GM23338 (cell line): ENCODE measurements around the gene XPC. TPM values are rescaled to one million over a fixed set of nuclear protein-coding genes. Genes with fewer than 3 reads are reported as not detected.

ENCODE experiments used
- ATAC-seq: fragments of 200-7000 bp; cut with Tn5 transposase; 3 replicates; pipeline ENCODE4 v1.9.1; 2020
- DNase-seq: peaks from one replicate; pipeline ENCODE4 v3.0.0-alpha.2; 2015; ENCODE audit warnings: low spot score
- H2AFZ ChIP-seq: fragments of 200-600 bp; sonication (generic); 2 replicates; pipeline ENCODE4 v1.8.0; 2016; ENCODE audit warnings: antibody characterized with exemption, mild to moderate bottlenecking, moderate library complexity
- H3F3A ChIP-seq: fragments of 200-600 bp; sonication (generic); replicated peaks from 2 replicates; pipeline ENCODE4 v1.8.0; 2017; ENCODE audit warnings: antibody characterized with exemption, mixed run types, low read depth
- H3K27ac ChIP-seq: fragments of 200-600 bp; sonication (generic); 2 replicates; pipeline ENCODE4 v1.6.1; 2016; ENCODE audit warnings: low read depth
- H3K27me3 ChIP-seq: fragments of 200-600 bp; sonication (generic); 2 replicates; pipeline ENCODE4 v1.8.0; 2016; ENCODE audit warnings: mild to moderate bottlenecking, mixed run types, moderate library complexity; ENCODE audit not compliant: insufficient read depth
- H3K36me3 ChIP-seq: fragments of 200-600 bp; sonication (generic); 2 replicates; pipeline ENCODE4 v1.8.0; 2016; ENCODE audit warnings: mild to moderate bottlenecking; ENCODE audit not compliant: insufficient read depth
- H3K4me1 ChIP-seq: fragments of 200-600 bp; sonication (generic); 2 replicates; pipeline ENCODE4 v1.8.0; 2016; ENCODE audit warnings: mild to moderate bottlenecking, moderate library complexity; ENCODE audit not compliant: insufficient read depth
- H3K4me2 ChIP-seq: fragments of 200-600 bp; sonication (generic); 2 replicates; pipeline ENCODE4 v1.7.1; 2017; ENCODE audit warnings: mixed run types
- H3K4me3 ChIP-seq: fragments of 200-600 bp; sonication (generic); 2 replicates; pipeline ENCODE4 v1.6.1; 2016; ENCODE audit warnings: mixed run types
- H3K79me2 ChIP-seq: fragments of 200-600 bp; sonication (generic); replicated peaks from 2 replicates; pipeline ENCODE4 v1.8.0; 2017; ENCODE audit warnings: mild to moderate bottlenecking; ENCODE audit not compliant: insufficient read depth
- H3K9me2 ChIP-seq: fragments of 200-600 bp; sonication (generic); 2 replicates; pipeline ENCODE4 v1.8.0; 2017; ENCODE audit not compliant: insufficient read depth
- H4K20me1 ChIP-seq: fragments of 200-600 bp; sonication (generic); replicated peaks from 2 replicates; pipeline ENCODE4 v1.8.0; 2017; ENCODE audit warnings: mild to moderate bottlenecking; ENCODE audit not compliant: insufficient read depth
- H3K27ac Mint-ChIP-seq: 2 replicates; pipeline ENCODE4 v1.8.0; 2020; ENCODE audit warnings: inconsistent platforms, mild to moderate bottlenecking, moderate library complexity, mixed read lengths
- H3K27me3 Mint-ChIP-seq: 3 replicates; pipeline ENCODE4 v1.8.0; 2022; ENCODE audit warnings: low read depth, mild to moderate bottlenecking, moderate library complexity, mixed read lengths, inconsistent platforms; ENCODE audit not compliant: insufficient read depth, poor library complexity
- H3K36me3 Mint-ChIP-seq: 3 replicates; pipeline ENCODE4 v1.8.0; 2021; ENCODE audit warnings: low read depth, mild to moderate bottlenecking, inconsistent platforms, moderate library complexity, mixed read lengths
- H3K4me1 Mint-ChIP-seq: 3 replicates; pipeline ENCODE4 v1.8.0; 2020; ENCODE audit warnings: mild to moderate bottlenecking, inconsistent platforms, mixed read lengths
- H3K4me3 Mint-ChIP-seq: 3 replicates; pipeline ENCODE4 v1.8.0; 2021; ENCODE audit warnings: moderate library complexity, mild to moderate bottlenecking, inconsistent platforms, mixed read lengths
- H3K9me3 Mint-ChIP-seq: 3 replicates; pipeline ENCODE4 v1.8.0; 2020; ENCODE audit warnings: moderate library complexity, mild to moderate bottlenecking, inconsistent platforms, mixed read lengths
- CREB1 ChIP-seq: fragments of 250-450 bp; sonication (Bioruptor Pico); IDR thresholded peaks from 2 replicates; pipeline ENCODE4 v1.5.0; 2020; ENCODE audit warnings: low read depth, mild to moderate bottlenecking, moderate library complexity
- CTCF ChIP-seq, 2 experiments: fragments of 200-600 bp in 1 of 2; sonication (generic) in 1 of 2; conservative IDR thresholded peaks; 2 replicates each; pipeline versions ENCODE4 v1.5.1 to v1.6.1; 2016 to 2017; ENCODE audit warnings: antibody characterized with exemption in 2 of 2, low read depth in 2 of 2, mild to moderate bottlenecking in 2 of 2, moderate library complexity in 1 of 2
- EZH2 ChIP-seq: fragments of 200-600 bp; sonication (generic); IDR thresholded peaks from one replicate; pipeline ENCODE4 v1.8.0; 2017; ENCODE audit warnings: antibody characterized with exemption, mild to moderate bottlenecking, low read depth; ENCODE audit not compliant: unreplicated experiment
- JUNB ChIP-seq: IDR thresholded peaks from one replicate; pipeline ENCODE4 v1.6.1; 2016; ENCODE audit warnings: antibody characterized with exemption; ENCODE audit not compliant: unreplicated experiment
- STAT1 ChIP-seq: IDR thresholded peaks from one replicate; pipeline ENCODE4 v1.6.1; 2016; ENCODE audit warnings: antibody characterized with exemption; ENCODE audit not compliant: unreplicated experiment
- ZNF114 ChIP-seq: fragments of 250-450 bp; sonication (Bioruptor Pico); IDR thresholded peaks from 2 replicates; pipeline ENCODE4 v1.5.0; 2020; ENCODE audit warnings: mild to moderate bottlenecking, moderate library complexity
- polyA plus RNA-seq: library from polyadenylated mRNA; unstranded; fragments of >200 nt; fragmentation: Nextera tagmentation; extraction: Ambion mirVana; gene quantifications from 2 replicates; pipeline ENCODE4 v1.2.1, GENCODE V29; 2016
- total RNA-seq: library from RNA; depleted of rRNA; stranded (reverse); fragments of >200 nt; shearing (Covaris generic); gene quantifications from 2 replicates; pipeline ENCODE4 v1.2.3, GENCODE V29; 2014
- TF ChIP-seq, protein P1 (sequence below): IDR thresholded peaks from one replicate; pipeline ENCODE4 v1.6.1; 2018; ENCODE audit warnings: antibody characterized with exemption; ENCODE audit not compliant: unreplicated experiment
- TF ChIP-seq, protein P2 (sequence below): fragments of 250-450 bp; sonication (Bioruptor Pico); IDR thresholded peaks from 2 replicates; pipeline ENCODE4 v1.5.0; 2020; ENCODE audit warnings: mild to moderate bottlenecking, moderate library complexity

XPC gene
- total and polyA plus RNA-seq, 2 experiments from 2014 or later, result 34.9 to 41.5 TPM

GRCh38 chr3:14177580-14178246 lies 688 bp downstream of the XPC start (continued):
- TF ChIP-seq CREB1 (CRISPR knock-in tag) (no peak), ZNF114 (CRISPR knock-in tag) (no peak), CTCF (conservative IDR thresholded peaks at IDR 0.05; ENCODE audit: low read depth in 2 of 2) (no peak), EZH2 (no peak), JUNB (no peak)
- TF ChIP-seq, protein P1, sequence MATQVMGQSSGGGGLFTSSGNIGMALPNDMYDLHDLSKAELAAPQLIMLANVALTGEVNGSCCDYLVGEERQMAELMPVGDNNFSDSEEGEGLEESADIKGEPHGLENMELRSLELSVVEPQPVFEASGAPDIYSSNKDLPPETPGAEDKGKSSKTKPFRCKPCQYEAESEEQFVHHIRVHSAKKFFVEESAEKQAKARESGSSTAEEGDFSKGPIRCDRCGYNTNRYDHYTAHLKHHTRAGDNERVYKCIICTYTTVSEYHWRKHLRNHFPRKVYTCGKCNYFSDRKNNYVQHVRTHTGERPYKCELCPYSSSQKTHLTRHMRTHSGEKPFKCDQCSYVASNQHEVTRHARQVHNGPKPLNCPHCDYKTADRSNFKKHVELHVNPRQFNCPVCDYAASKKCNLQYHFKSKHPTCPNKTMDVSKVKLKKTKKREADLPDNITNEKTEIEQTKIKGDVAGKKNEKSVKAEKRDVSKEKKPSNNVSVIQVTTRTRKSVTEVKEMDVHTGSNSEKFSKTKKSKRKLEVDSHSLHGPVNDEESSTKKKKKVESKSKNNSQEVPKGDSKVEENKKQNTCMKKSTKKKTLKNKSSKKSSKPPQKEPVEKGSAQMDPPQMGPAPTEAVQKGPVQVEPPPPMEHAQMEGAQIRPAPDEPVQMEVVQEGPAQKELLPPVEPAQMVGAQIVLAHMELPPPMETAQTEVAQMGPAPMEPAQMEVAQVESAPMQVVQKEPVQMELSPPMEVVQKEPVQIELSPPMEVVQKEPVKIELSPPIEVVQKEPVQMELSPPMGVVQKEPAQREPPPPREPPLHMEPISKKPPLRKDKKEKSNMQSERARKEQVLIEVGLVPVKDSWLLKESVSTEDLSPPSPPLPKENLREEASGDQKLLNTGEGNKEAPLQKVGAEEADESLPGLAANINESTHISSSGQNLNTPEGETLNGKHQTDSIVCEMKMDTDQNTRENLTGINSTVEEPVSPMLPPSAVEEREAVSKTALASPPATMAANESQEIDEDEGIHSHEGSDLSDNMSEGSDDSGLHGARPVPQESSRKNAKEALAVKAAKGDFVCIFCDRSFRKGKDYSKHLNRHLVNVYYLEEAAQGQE, result no peak

DNA sequence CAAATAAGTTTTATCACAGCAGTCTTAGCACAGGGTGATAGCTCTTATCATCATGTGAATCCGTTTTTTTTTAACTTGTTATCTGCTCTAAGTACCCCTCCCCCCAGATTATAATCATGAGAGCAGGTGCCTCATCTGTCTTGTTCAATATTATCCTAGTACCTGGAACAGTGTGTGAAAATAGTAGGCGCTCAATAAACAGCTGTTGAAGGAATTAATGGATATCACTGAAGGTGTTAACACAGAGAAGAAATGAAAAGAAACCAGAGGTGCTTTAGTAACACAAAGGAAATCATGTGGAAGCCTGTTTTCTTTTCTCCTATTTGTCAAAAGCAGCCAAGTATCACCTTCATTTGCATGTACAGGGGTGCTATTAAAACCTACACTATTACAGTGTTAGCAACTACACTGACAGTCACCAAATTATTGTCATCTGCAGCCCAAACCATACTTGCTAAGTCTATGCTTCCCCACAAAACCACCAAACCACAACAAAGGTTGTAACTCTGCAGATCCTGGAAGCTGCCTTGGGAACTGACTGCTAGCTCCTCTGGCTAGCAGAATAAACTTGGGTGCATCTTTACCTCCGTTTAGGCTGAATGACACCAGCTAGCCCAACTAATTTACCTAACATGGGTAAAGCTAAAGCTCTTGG lies 2.9 kb downstream of the XPC start:
- Histone ChIP-seq H3K36me3 (peaks cover 16% of the 10 kb centered on the region), H3K27me3 (no peaks in the 10 kb centered on the region), H3F3A (no peaks in the 10 kb centered on the region), H3K4me3 (no peak overlapping the region), H3K27ac (no peak overlapping the region), H4K20me1 (no peaks in the 10 kb centered on the region; the same call in 1 of the 2 replicates), H2AFZ (no peak overlapping the region), H3K4me2 (peak overlapping the region; percentile 6; the same call in 1 of the 2 replicates), H3K4me1 (peaks cover 14% of the 10 kb centered on the region), H3K9me2 (no peaks in the 10 kb centered on the region), H3K79me2 (peaks cover 60% of the 10 kb centered on the region)
- Mint-ChIP-seq H3K4me3 (no peak overlapping the region), H3K4me1 (peaks cover 27% of the 10 kb centered on the region), H3K9me3 (0 out of 3 replicates have a peak, but pooled peaks cover 3% of the 10 kb centered on the region), H3K36me3 (peaks cover 22% of the 10 kb centered on the region), H3K27me3 (peaks cover 10% of the 10 kb centered on the region), H3K27ac (no peak overlapping the region)
- ATAC-seq (no peak), DNase-seq (no peak)
- TF ChIP-seq, protein P2, sequence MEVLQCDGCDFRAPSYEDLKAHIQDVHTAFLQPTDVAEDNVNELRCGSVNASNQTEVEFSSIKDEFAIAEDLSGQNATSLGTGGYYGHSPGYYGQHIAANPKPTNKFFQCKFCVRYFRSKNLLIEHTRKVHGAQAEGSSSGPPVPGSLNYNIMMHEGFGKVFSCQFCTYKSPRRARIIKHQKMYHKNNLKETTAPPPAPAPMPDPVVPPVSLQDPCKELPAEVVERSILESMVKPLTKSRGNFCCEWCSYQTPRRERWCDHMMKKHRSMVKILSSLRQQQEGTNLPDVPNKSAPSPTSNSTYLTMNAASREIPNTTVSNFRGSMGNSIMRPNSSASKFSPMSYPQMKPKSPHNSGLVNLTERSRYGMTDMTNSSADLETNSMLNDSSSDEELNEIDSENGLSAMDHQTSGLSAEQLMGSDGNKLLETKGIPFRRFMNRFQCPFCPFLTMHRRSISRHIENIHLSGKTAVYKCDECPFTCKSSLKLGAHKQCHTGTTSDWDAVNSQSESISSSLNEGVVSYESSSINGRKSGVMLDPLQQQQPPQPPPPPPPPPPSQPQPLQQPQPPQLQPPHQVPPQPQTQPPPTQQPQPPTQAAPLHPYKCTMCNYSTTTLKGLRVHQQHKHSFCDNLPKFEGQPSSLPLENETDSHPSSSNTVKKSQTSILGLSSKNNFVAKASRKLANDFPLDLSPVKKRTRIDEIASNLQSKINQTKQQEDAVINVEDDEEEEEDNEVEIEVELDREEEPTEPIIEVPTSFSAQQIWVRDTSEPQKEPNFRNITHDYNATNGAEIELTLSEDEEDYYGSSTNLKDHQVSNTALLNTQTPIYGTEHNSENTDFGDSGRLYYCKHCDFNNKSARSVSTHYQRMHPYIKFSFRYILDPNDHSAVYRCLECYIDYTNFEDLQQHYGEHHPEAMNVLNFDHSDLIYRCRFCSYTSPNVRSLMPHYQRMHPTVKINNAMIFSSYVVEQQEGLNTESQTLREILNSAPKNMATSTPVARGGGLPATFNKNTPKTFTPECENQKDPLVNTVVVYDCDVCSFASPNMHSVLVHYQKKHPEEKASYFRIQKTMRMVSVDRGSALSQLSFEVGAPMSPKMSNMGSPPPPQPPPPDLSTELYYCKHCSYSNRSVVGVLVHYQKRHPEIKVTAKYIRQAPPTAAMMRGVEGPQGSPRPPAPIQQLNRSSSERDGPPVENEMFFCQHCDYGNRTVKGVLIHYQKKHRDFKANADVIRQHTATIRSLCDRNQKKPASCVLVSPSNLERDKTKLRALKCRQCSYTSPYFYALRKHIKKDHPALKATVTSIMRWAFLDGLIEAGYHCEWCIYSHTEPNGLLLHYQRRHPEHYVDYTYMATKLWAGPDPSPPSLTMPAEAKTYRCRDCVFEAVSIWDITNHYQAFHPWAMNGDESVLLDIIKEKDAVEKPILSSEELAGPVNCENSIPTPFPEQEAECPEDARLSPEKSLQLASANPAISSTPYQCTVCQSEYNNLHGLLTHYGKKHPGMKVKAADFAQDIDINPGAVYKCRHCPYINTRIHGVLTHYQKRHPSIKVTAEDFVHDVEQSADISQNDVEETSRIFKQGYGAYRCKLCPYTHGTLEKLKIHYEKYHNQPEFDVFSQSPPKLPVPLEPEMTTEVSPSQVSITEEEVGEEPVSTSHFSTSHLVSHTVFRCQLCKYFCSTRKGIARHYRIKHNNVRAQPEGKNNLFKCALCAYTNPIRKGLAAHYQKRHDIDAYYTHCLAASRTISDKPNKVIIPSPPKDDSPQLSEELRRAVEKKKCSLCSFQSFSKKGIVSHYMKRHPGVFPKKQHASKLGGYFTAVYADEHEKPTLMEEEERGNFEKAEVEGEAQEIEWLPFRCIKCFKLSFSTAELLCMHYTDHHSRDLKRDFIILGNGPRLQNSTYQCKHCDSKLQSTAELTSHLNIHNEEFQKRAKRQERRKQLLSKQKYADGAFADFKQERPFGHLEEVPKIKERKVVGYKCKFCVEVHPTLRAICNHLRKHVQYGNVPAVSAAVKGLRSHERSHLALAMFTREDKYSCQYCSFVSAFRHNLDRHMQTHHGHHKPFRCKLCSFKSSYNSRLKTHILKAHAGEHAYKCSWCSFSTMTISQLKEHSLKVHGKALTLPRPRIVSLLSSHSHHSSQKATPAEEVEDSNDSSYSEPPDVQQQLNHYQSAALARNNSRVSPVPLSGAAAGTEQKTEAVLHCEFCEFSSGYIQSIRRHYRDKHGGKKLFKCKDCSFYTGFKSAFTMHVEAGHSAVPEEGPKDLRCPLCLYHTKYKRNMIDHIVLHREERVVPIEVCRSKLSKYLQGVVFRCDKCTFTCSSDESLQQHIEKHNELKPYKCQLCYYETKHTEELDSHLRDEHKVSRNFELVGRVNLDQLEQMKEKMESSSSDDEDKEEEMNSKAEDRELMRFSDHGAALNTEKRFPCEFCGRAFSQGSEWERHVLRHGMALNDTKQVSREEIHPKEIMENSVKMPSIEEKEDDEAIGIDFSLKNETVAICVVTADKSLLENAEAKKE (CRISPR knock-in tag), result no peak
- TF ChIP-seq STAT1, result no peak
